K562 (cell line): ENCODE results near the gene CAMK2B. TPM values are rescaled to one million over a fixed set of nuclear protein-coding genes. Genes with fewer than 3 reads are reported as not detected.

Experiments
- ATAC-seq: fragments of 200-7000 bp; cut with Tn5 transposase; 3 replicates; pipeline ENCODE4 v1.9.1; 2020; ENCODE audit warnings: moderate library complexity
- BruUV-seq: library from RNA; stranded (reverse); fragments of 400-500 nt; replicated peaks from 2 replicates; lab custom pipeline; 2021; lab: Mats Ljungman, UMichigan
- CTCF ChIA-PET: fragments of 300-600 bp; formaldehyde crosslinking; extraction: SDS; loops from one replicate; lab custom pipeline; 2021; ENCODE audit warnings: low intra/inter-chr PET ratio; lab: Yijun Ruan, JAX
- POLR2A ChIA-PET: fragments of 300-600, 350-650 bp; sonication (Branson Sonifier 250); formaldehyde crosslinking; extraction: SDS; loops from one replicate; lab custom pipeline; 2021; ENCODE audit warnings: antibody characterized with exemption, inconsistent platforms; lab: Yijun Ruan, JAX
- DNase-seq, 4 experiments: peaks; one replicate each; pipeline versions ENCODE4 v3.0.0 to v3.0.0-alpha.2; 2011 to 2018; ENCODE audit warnings: low spot score in 3 of 4, mixed read lengths in 3 of 4; ENCODE audit errors: extremely low read depth in 1 of 4
- FAIRE-seq: peaks from 2 replicates; lab custom pipeline; 2011; peaks lifted over from hg19 to GRCh38; lab: Jason Lieb, UNC
- H2AFZ ChIP-seq: 2 replicates; pipeline ENCODE4 v1.6.0; 2011; ENCODE audit warnings: low read depth, low read length, control low read depth, inconsistent platforms
- H3K27ac ChIP-seq: fragments of 200-600 bp; 3 replicates; pipeline ENCODE4 v1.8.0; 2011; ENCODE audit warnings: low read depth, mild to moderate bottlenecking, control low read depth, inconsistent platforms, low read length, moderate library complexity, mixed read lengths; ENCODE audit errors: extremely low read depth
- H3K27me3 ChIP-seq, 2 experiments: fragments of 300-600 bp in 1 of 2; 2 replicates in 1 of 2; 3 replicates in 1 of 2; pipeline versions ENCODE4 v1.6.0 to v1.8.0; 2011; ENCODE audit warnings: inconsistent platforms in 2 of 2, low read length in 2 of 2, mild to moderate bottlenecking in 1 of 2, mixed read lengths in 1 of 2, moderate library complexity in 1 of 2; ENCODE audit not compliant: control insufficient read depth in 2 of 2, insufficient read depth in 2 of 2
- H3K36me3 ChIP-seq: fragments of 300-600 bp; 3 replicates; pipeline ENCODE4 v1.8.0; 2011; ENCODE audit warnings: mild to moderate bottlenecking, low read length, inconsistent platforms; ENCODE audit not compliant: control insufficient read depth, insufficient read depth
- H3K4me1 ChIP-seq, 2 experiments: fragments of 200-600 bp in 1 of 2; replicated peaks in 1 of 2; 2 replicates in 1 of 2; 3 replicates in 1 of 2; pipeline versions ENCODE4 v1.5.1 to v1.8.0; 2011; ENCODE audit warnings: inconsistent platforms in 2 of 2, low read length in 2 of 2, mild to moderate bottlenecking in 1 of 2, mixed read lengths in 1 of 2, moderate library complexity in 1 of 2; ENCODE audit not compliant: control insufficient read depth in 2 of 2, insufficient read depth in 2 of 2
- H3K4me2 ChIP-seq: 2 replicates; pipeline ENCODE4 v1.6.1; 2011; ENCODE audit warnings: low read length, control low read depth, inconsistent platforms, mixed read lengths; ENCODE audit not compliant: insufficient read depth
- H3K4me3 ChIP-seq: fragments of 200-600 bp; sonication (generic), shearing (Covaris generic); 2 replicates; pipeline ENCODE4 v1.5.1; 2016; ENCODE audit warnings: control low read depth, inconsistent platforms
- H3K79me2 ChIP-seq: fragments of 200-600 bp; 3 replicates; pipeline ENCODE4 v1.8.0; 2011; ENCODE audit warnings: low read length, inconsistent platforms; ENCODE audit not compliant: control insufficient read depth, insufficient read depth
- H3K9ac ChIP-seq, 2 experiments: 2 replicates each; pipeline versions ENCODE4 v1.6.0 to v1.6.1; 2011; ENCODE audit warnings: low read depth in 2 of 2, low read length in 2 of 2, control low read depth in 1 of 2, inconsistent platforms in 1 of 2, mild to moderate bottlenecking in 1 of 2, mixed read lengths in 1 of 2; ENCODE audit not compliant: insufficient read depth in 1 of 2
- H3K9me1 ChIP-seq: one replicate; pipeline ENCODE4 v1.6.0; 2011; ENCODE audit warnings: inconsistent platforms, mild to moderate bottlenecking, low read length, moderate library complexity; ENCODE audit not compliant: control insufficient read depth, insufficient read depth
- H3K9me3 ChIP-seq: replicated peaks from 2 replicates; pipeline ENCODE4 v1.5.1; 2011; ENCODE audit warnings: low read depth, low read length, inconsistent platforms; ENCODE audit not compliant: control insufficient read depth, insufficient read depth
- H4K20me1 ChIP-seq: replicated peaks from 2 replicates; pipeline ENCODE4 v1.6.1; 2011; ENCODE audit warnings: low read length, inconsistent platforms, mixed read lengths; ENCODE audit not compliant: control insufficient read depth, insufficient read depth
- EGR1 ChIP-seq: fragments of 450-650 bp; conservative IDR thresholded peaks from 2 replicates; pipeline ENCODE4 v1.6.1; 2017; ENCODE audit warnings: mild to moderate bottlenecking
- ZC3H4 ChIP-seq: sonication (generic); formaldehyde crosslinking; IDR thresholded peaks from 2 replicates; pipeline ENCODE4 v1.9.0; 2021; ENCODE audit warnings: missing genetic modification reagents, borderline replicate concordance
- WGBS: fragments of 100-300 bp; shearing (Covaris generic); methylation state at CpG from one replicate; pipeline ENCODE4 v1.1.6; 2016; ENCODE audit warnings: low coverage, mixed read lengths; ENCODE audit not compliant: insufficient coverage; ENCODE audit errors: missing lambda C conversion rate; 5-methylcytosine and 5-hydroxymethylcytosine counted together
- in situ Hi-C: fragments of 300-500 bp; cut with MboI; formaldehyde crosslinking; loops from 4 replicates; pipeline ENCODE4 v1.15.0; 2018; ENCODE audit warnings: inconsistent platforms, mixed read lengths
- intact Hi-C: fragments of 100-400 bp; cut with micrococcal nuclease; formaldehyde crosslinking; loops from 2 replicates; pipeline ENCODE4 v1.14.2; 2022
- polyA plus RNA-seq, 8 experiments: library from polyadenylated mRNA; depleted of rRNA in 4 of 8; stranded (reverse) in 5 of 8; unstranded in 3 of 8; fragments of >200 nt; fragmentation: Nextera tagmentation in 2 of 8; fragmentation: Illumina TruSeq in 1 of 8; extraction: Ambion mirVana in 2 of 8; extraction: Trizol in 1 of 8; gene quantifications; 2 replicates each; pipeline versions ENCODE4 v1.2.1 to v1.2.3, GENCODE V29; 2011 to 2014; ENCODE audit warnings: inconsistent platforms in 1 of 8, missing spikeins in 1 of 8
- total RNA-seq, 7 experiments: library from RNA; depleted of rRNA in 6 of 7; stranded (reverse); fragments of >200 nt in 6 of 7; fragmentation: Illumina TruSeq in 2 of 7; extraction: Trizol in 2 of 7; gene quantifications; 2 replicates each; pipeline versions ENCODE4 v1.2.1 to v1.2.3, GENCODE V29; 2011 to 2021; ENCODE audit warnings: low replicate concordance in 1 of 7
- TF ChIP-seq, protein P1 (sequence below): sonication (generic); formaldehyde crosslinking; IDR thresholded peaks from 2 replicates; pipeline ENCODE4 v1.9.0; 2022; ENCODE audit warnings: mild to moderate bottlenecking, missing genetic modification reagents
- TF ChIP-seq, protein P2 (sequence below): sonication (generic); formaldehyde crosslinking; IDR thresholded peaks from 2 replicates; pipeline ENCODE4 v1.9.0; 2022; ENCODE audit warnings: mild to moderate bottlenecking, missing genetic modification reagents
- TF ChIP-seq, protein P3 (sequence below): fragments of 250-450 bp; sonication (Bioruptor Pico); IDR thresholded peaks from 2 replicates; pipeline ENCODE4 v1.8.0; 2021; ENCODE audit warnings: moderate library complexity, mild to moderate bottlenecking, inconsistent platforms

Gene CAMK2B
- total and polyA plus RNA-seq, 9 of the 15 experiments (the other 6 are each of a cell fraction or from before 2014, with no cell fraction given), result 0.04 to 0.09 (median 0.05) TPM; not detected in 4

- H3K27ac ChIP-seq, result no peak overlapping the region
These were observed 101.9 kb downstream of the CAMK2B start for GRCh38 chr7:44223362-44224079.

DNA sequence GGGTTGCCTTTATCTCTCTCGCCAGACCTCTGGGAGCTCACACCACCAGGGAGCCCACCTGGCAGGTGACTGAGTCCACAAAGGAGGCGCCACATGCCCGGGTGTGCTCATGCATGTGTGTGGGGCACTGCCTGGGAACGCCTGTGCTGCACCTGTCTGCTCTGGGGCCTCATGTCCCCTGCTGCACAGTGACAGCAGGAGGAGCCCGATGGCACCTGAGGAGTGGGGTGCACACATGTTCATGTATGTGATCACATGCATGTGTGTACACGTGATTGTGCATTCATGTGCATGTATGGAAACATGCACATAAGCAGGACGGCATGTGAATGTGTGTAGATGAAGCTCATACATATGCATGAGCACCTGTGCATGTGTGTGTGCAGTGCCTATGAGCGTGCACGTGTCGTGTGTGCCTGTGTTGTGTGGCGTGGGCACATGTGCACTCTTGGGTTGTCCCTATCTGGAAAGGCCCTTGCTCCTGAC, 102.6 kb downstream of the CAMK2B start:
- Histone ChIP-seq H3K9me3 (no peaks in the 10 kb centered on the region), H3K27ac (no peak overlapping the region; the same call in 2 of the 3 replicates), H3K4me3 (no peak overlapping the region), H3K9me1 (no peaks in the 10 kb centered on the region), H3K4me2 (no peak overlapping the region), H3K79me2 (no peaks in the 10 kb centered on the region), H3K36me3 (no peaks in the 10 kb centered on the region), H4K20me1 (no peaks in the 10 kb centered on the region), H3K27me3 (peaks cover 11 to 31% of the 10 kb centered on the region in 2 experiments; a peak in 4 of 5 replicates), H3K4me1 (peaks cover 0 to 61% of the 10 kb centered on the region in 2 experiments; a peak in 3 of 5 replicates), H2AFZ (no peak overlapping the region), H3K9ac (no peak overlapping the region)
- no TSS peak for BruUV-seq
- in situ Hi-C loops, result no loop called here
- intact Hi-C loops, result no loop called here
- no peak for DNase-seq
- WGBS, result 13% methylated on average over 11 of the region's 11 CpGs
- TF ChIP-seq, protein P1, sequence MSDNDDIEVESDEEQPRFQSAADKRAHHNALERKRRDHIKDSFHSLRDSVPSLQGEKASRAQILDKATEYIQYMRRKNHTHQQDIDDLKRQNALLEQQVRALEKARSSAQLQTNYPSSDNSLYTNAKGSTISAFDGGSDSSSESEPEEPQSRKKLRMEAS (CRISPR knock-in tag), result peak; percentile 74; the same call in 1 of the 2 replicates
- TF ChIP-seq ZC3H4 (CRISPR knock-in tag), result no peak
- TF ChIP-seq, protein P2, sequence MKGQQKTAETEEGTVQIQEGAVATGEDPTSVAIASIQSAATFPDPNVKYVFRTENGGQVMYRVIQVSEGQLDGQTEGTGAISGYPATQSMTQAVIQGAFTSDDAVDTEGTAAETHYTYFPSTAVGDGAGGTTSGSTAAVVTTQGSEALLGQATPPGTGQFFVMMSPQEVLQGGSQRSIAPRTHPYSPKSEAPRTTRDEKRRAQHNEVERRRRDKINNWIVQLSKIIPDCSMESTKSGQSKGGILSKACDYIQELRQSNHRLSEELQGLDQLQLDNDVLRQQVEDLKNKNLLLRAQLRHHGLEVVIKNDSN, result peak; percentile 42; the same call in 1 of the 2 replicates
- FAIRE-seq, result no peak
- CTCF ChIA-PET, result interaction anchor here (0.6 kb wide), 1 partner anchor 141 kb away, joined by 3 read pairs; the partner anchor contains the start of gene POLM
- POLR2A ChIA-PET, result interaction anchor here (0.6 to 1.6 kb wide), 2 partner anchors 10 to 15 kb away, joined by 3 to 6 read pairs; no protein-coding TSS in a partner anchor
- no peak for ATAC-seq

More at GRCh38 chr7:44223362-44224079, 101.9 kb downstream of the CAMK2B start:
- ChIA-PET POLR2A (interaction anchor here (0.6 to 1.6 kb wide), 5 partner anchors 11 to 200 kb away, joined by 3 to 6 read pairs (median 4); no protein-coding TSS in a partner anchor), CTCF (no interaction called here)
- intact Hi-C loops, result no loop called here
- H3K9me3 ChIP-seq, result no peaks in the 10 kb centered on the region
- peak in 1 of 4 experiments; percentile 34 for DNase-seq
- peak; percentile 29 for FAIRE-seq
- TF ChIP-seq, protein P3, sequence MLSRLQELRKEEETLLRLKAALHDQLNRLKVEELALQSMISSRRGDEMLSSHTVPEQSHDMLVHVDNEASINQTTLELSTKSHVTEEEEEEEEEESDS, result no peak
- TF ChIP-seq EGR1, result 0 out of 2 replicates have a peak, but pooled peaks have one; percentile 19
- 0% methylated on average over 3 of the region's 5 CpGs for WGBS
- H3K4me2 ChIP-seq, result no peak overlapping the region
- no TSS peak for BruUV-seq
- H3K36me3 ChIP-seq, result no peaks in the 10 kb centered on the region
- no peaks in the 10 kb centered on the region for H3K9me1 ChIP-seq
- peak overlapping the region in 1 of 2 experiments; percentile 45; a peak in 1 of 4 replicates for H3K9ac ChIP-seq
- H4K20me1 ChIP-seq, result no peaks in the 10 kb centered on the region
- no peak overlapping the region for H2AFZ ChIP-seq
- in situ Hi-C loops, result no loop called here
- H3K79me2 ChIP-seq, result no peaks in the 10 kb centered on the region
- peaks cover 14 to 38% of the 10 kb centered on the region in 2 experiments; a peak in 4 of 5 replicates for H3K27me3 ChIP-seq
- H3K4me1 ChIP-seq, result peaks cover 0 to 61% of the 10 kb centered on the region in 2 experiments; a peak in 3 of 5 replicates
- no peak overlapping the region for H3K4me3 ChIP-seq
- 0 out of 3 replicates have a peak, but pooled peaks have one; percentile 6 for ATAC-seq
